HG03378 (cell line): Measurements from ENCODE around the gene VASH2.
"Not testable (repeated sequence)": the region's sequence is repeated elsewhere in the genome, so short reads cannot be mapped to it uniquely, and the experiment has no call there.

Experiments used
- ATAC-seq: cut with Tn5 transposase; IDR thresholded peaks from one replicate; pipeline ENCODE4 v1.9.1; 2021; ENCODE audit warnings: mild to moderate bottlenecking, moderate library complexity; ENCODE audit not compliant: unreplicated experiment

The VASH2 gene

GRCh38 chr1:213017447-213018273, 67.3 kb downstream of the VASH2 start:
- no peak for ATAC-seq

DNA sequence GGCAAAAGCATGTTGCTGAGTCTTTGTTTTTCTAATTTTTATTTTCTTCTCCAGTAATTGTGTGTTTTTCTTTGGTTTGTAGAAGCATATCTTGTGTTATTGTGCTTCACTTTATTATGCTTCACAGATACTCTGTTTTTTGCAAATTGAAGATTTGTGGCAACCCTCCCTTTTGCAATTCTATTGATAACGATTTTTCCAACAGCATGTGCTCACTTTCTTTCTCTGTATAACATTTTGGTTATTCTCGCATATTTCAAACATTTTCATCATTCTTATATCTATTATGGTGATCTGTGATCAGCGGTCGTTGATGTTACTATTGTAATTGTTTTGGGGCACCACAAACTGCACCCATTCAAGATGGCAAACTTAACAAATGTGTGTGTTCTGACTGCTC, 69.1 kb downstream of the VASH2 start:
- ATAC-seq = no peak

- ATAC-seq = no peak
These were observed 69.7 kb downstream of the VASH2 start for GRCh38 chr1:213020016-213020415.

DNA sequence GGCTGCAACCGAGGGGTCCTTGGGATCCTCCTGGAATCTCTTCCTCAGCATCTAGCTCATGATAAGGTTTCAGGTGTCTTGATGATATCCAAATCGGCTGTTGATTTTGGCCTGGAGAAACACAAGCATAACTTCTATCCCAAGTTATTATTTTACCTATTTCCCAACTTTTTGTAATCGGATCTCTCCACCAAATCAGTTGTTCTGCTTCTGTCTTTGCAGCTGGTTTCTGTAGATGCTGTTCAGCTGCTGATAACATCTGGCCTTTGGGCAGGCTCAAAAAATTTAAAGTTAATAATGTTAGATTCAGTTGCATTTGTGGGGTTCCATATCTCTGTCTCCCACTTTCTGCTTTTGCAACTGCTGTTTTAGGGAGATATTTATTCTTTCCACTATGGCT, 76.7 kb downstream of the VASH2 start:
- not testable (repeated sequence) for ATAC-seq

GRCh38 chr1:213032651-213033050, 82.3 kb downstream of the VASH2 start:
- no peak for ATAC-seq

DNA sequence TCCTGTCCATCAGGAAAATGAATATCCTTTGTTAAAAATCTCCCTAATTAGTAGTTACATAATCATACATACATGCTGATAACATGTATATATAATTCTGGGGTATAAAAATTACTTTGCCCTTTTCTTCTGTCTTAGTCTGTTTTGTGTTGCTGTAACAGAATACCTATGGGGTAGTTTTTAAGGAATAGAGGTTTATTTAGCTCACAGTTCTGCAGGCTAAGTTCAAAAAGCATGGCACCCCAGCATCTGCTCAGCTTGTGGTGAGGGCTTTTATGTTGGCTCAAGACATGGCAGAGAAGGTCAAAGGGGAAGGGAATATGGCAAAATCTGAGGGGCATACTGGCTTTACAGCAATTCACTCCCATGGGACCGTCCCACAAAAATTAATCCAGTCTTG, 84.4 kb downstream of the VASH2 start:
- ATAC-seq = no peak

GRCh38 chr1:213035573-213035972, 85.2 kb downstream of the VASH2 start:
- ATAC-seq = no peak
